Astrocyte (in vitro differentiated cells and primary cell): ENCODE measurements around the gene IL20.

Source experiments
- EZH2 ChIP-seq: IDR thresholded peaks from 2 replicates; pipeline ENCODE4 v1.6.1; 2012; ENCODE audit warnings: mild to moderate bottlenecking, low read length, inconsistent platforms; ENCODE audit not compliant: insufficient read depth
- TF ChIP-seq, protein P1 (sequence below): IDR thresholded peaks from 2 replicates; pipeline ENCODE4 v1.5.1; 2011; ENCODE audit warnings: low read depth, mild to moderate bottlenecking, inconsistent platforms, low read length, moderate library complexity; ENCODE audit not compliant: insufficient read depth

DNA sequence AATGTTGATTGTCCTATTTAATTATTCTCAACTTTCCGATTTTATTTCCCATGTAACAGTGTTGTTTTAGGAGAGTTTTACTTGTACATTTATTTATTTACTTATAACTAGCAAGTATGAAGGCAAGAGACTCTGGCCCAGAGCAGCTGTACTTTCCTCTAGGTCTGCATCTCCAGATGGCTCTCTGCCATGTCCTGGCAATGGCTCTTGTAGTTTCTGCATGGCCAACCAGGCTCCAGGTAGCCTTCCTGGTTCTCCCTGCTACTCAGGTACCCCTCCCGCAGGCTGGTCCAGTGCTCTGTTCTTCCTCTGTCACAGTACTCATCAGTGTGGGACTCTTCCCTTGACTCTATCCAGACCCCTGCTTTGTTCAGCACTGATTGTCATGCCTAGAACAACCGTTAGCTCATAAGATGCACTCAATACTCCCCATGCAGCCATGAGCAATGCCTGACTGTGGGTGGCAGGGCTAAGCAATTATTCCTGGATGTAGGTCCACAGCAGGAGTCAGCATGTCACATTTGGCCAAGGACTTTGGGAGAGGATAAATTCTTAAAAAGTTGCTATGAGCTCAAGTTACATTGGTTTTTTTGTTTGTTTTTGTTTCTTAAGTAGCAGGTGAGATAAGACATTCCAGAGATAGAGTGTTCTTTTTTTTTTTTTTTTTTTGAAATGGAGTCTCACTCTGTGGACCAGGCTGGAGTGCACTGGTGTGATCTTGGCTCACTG is 10.9 kb upstream of the IL20 start:
- TF ChIP-seq, protein P1, sequence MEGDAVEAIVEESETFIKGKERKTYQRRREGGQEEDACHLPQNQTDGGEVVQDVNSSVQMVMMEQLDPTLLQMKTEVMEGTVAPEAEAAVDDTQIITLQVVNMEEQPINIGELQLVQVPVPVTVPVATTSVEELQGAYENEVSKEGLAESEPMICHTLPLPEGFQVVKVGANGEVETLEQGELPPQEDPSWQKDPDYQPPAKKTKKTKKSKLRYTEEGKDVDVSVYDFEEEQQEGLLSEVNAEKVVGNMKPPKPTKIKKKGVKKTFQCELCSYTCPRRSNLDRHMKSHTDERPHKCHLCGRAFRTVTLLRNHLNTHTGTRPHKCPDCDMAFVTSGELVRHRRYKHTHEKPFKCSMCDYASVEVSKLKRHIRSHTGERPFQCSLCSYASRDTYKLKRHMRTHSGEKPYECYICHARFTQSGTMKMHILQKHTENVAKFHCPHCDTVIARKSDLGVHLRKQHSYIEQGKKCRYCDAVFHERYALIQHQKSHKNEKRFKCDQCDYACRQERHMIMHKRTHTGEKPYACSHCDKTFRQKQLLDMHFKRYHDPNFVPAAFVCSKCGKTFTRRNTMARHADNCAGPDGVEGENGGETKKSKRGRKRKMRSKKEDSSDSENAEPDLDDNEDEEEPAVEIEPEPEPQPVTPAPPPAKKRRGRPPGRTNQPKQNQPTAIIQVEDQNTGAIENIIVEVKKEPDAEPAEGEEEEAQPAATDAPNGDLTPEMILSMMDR = no peak
- no peak for TF ChIP-seq EZH2
